ENCODE measurements around the gene ARHGEF18.
"Not testable (repeated sequence)": the region's sequence is repeated elsewhere in the genome, so short reads cannot be mapped to it uniquely, and the experiment has no call there.

Gene ARHGEF18

GRCh38 chr19:7349231-7349591, 474 bp downstream of the ARHGEF18 start:
- no peak for DNase-seq

GRCh38 chr19:7349961-7350711, 1.4 kb downstream of the ARHGEF18 start:
- DNase-seq = peak; percentile 19

- no peak for DNase-seq
These were observed 3.1 kb downstream of the ARHGEF18 start for GRCh38 chr19:7351861-7352260.

GRCh38 chr19:7355151-7355820, 6.5 kb downstream of the ARHGEF18 start:
- DNase-seq = no peak

- DNase-seq = no peak
These were observed 7.1 kb downstream of the ARHGEF18 start for GRCh38 chr19:7355871-7356270.

- DNase-seq = no peak
These were observed 8.3 kb downstream of the ARHGEF18 start for GRCh38 chr19:7356899-7357627.

GRCh38 chr19:7358102-7358597, 9.4 kb downstream of the ARHGEF18 start:
- no peak for DNase-seq

GRCh38 chr19:7360393-7360984, 11.8 kb downstream of the ARHGEF18 start:
- no peak for DNase-seq

- no peak for DNase-seq
These were observed 14.5 kb downstream of the ARHGEF18 start for GRCh38 chr19:7363225-7363624.

- DNase-seq = no peak
These were observed 18.1 kb downstream of the ARHGEF18 start for GRCh38 chr19:7366701-7367420.

- no peak for DNase-seq
These were observed 19.7 kb downstream of the ARHGEF18 start for GRCh38 chr19:7368456-7368855.

GRCh38 chr19:7368866-7369265, 20.1 kb downstream of the ARHGEF18 start:
- not testable (repeated sequence) for DNase-seq

GRCh38 chr19:7370546-7370945, 21.8 kb downstream of the ARHGEF18 start:
- no peak for DNase-seq

- no peak for DNase-seq
These were observed 22.3 kb downstream of the ARHGEF18 start for GRCh38 chr19:7371001-7371400.

GRCh38 chr19:7372810-7373209, 24.1 kb downstream of the ARHGEF18 start:
- DNase-seq = no peak

- DNase-seq = no peak
These were observed 25.1 kb downstream of the ARHGEF18 start for GRCh38 chr19:7373862-7374261.

- no peak for DNase-seq
These were observed 27.6 kb downstream of the ARHGEF18 start for GRCh38 chr19:7376151-7376852.

GRCh38 chr19:7377196-7377595, 28.5 kb downstream of the ARHGEF18 start:
- DNase-seq = no peak

GRCh38 chr19:7381073-7381390, 32.3 kb downstream of the ARHGEF18 start:
- DNase-seq = no peak

- no peak for DNase-seq
These were observed 34.0 kb downstream of the ARHGEF18 start for GRCh38 chr19:7382694-7383093.

- no peak for DNase-seq
These were observed 34.5 kb downstream of the ARHGEF18 start for GRCh38 chr19:7383284-7383683.

GRCh38 chr19:7385062-7385461, 36.3 kb downstream of the ARHGEF18 start:
- no peak for DNase-seq
